A549 (cell line): ENCODE data around the gene RAB13. TPM values are rescaled to one million over a fixed set of nuclear protein-coding genes. Genes with fewer than 3 reads are reported as not detected.

ENCODE experiments used
- ATAC-seq, 2 experiments: fragments of 200-7000 bp in 1 of 2; fragments of >200 bp in 1 of 2; cut with Nextera tagmentation in 1 of 2; cut with Tn5 transposase in 1 of 2; 3 replicates each; pipeline versions ENCODE4 v1.8.0 to v1.9.1; 2018 to 2020; ENCODE audit warnings: mild to moderate bottlenecking in 1 of 2, moderate library complexity in 1 of 2
- CTCF ChIA-PET: fragments of 300-600 bp; sonication (Branson Sonifier 250); formaldehyde crosslinking; extraction: SDS; loops from one replicate; lab custom pipeline; 2021; ENCODE audit warnings: antibody characterized with exemption, inconsistent platforms; lab: Yijun Ruan, JAX
- POLR2A ChIA-PET: fragments of 350-600 bp; formaldehyde crosslinking; extraction: SDS; loops from one replicate; lab custom pipeline; 2021; ENCODE audit warnings: antibody characterized with exemption, inconsistent platforms; lab: Yijun Ruan, JAX
- DNase-seq, 2 experiments: peaks; one replicate each; pipeline versions ENCODE4 v3.0.0 to v3.0.0-alpha.2; 2011 to 2016; ENCODE audit warnings: low read depth in 1 of 2, low spot score in 1 of 2
- FAIRE-seq: peaks from 2 replicates; lab custom pipeline; 2011; peaks lifted over from hg19 to GRCh38; lab: Jason Lieb, UNC
- H3K27ac ChIP-seq, 2 experiments: fragments of >200 bp; sonication (Bioruptor Twin); formaldehyde crosslinking; 3 replicates each; pipeline ENCODE4 v1.5.1; 2016 to 2017
- H3K4me1 ChIP-seq: fragments of >200 bp; sonication (Bioruptor Twin); formaldehyde crosslinking; 3 replicates; pipeline ENCODE4 v1.6.1; 2016
- H3K4me2 ChIP-seq: fragments of >200 bp; sonication (Bioruptor Twin); formaldehyde crosslinking; 3 replicates; pipeline ENCODE4 v1.6.1; 2016
- H3K4me3 ChIP-seq: fragments of >200 bp; sonication (Bioruptor Twin); formaldehyde crosslinking; 3 replicates; pipeline ENCODE4 v1.5.1; 2016
- H3K9me3 ChIP-seq: fragments of >200 bp; sonication (Bioruptor Twin); formaldehyde crosslinking; 3 replicates; pipeline ENCODE4 v1.6.1; 2016
- CBX2 ChIP-seq: fragments of 200-600 bp; sonication (generic); IDR thresholded peaks from 2 replicates; pipeline ENCODE4 v1.6.1; 2016; ENCODE audit warnings: low read depth, mild to moderate bottlenecking, borderline replicate concordance
- CEBPB ChIP-seq, 2 experiments: fragments of >200 bp in 1 of 2; sonication (Bioruptor Twin) in 1 of 2; formaldehyde crosslinking in 1 of 2; IDR thresholded peaks; 2 replicates each; pipeline ENCODE4 v1.6.1; 2012 to 2016
- CHD4 ChIP-seq: fragments of 200-600 bp; sonication (generic); IDR thresholded peaks from 2 replicates; pipeline ENCODE4 v1.6.1; 2016; ENCODE audit warnings: antibody characterized with exemption, mild to moderate bottlenecking, borderline replicate concordance
- EP300 ChIP-seq, 2 experiments: fragments of >200 bp; sonication (Bioruptor Twin); formaldehyde crosslinking; IDR thresholded peaks; 2 replicates in 1 of 2; 3 replicates in 1 of 2; pipeline ENCODE4 v1.6.1; 2016 to 2017
- ESRRA ChIP-seq: fragments of 150-350 bp; IDR thresholded peaks from 2 replicates; pipeline ENCODE4 v1.6.1; 2014; ENCODE audit warnings: mild to moderate bottlenecking, low read length, borderline replicate concordance
- FOSL2 ChIP-seq, 2 experiments: fragments of 450-650 bp in 1 of 2; fragments of >200 bp in 1 of 2; sonication (Bioruptor Twin) in 1 of 2; formaldehyde crosslinking; IDR thresholded peaks; 2 replicates each; pipeline versions ENCODE4 v1.5.0 to v1.6.1; 2016 to 2020; ENCODE audit warnings: mild to moderate bottlenecking in 1 of 2, moderate library complexity in 1 of 2
- GATA3 ChIP-seq: IDR thresholded peaks from 2 replicates; pipeline ENCODE4 v1.6.1; 2012; ENCODE audit warnings: borderline replicate concordance
- HEYL ChIP-seq: fragments of 250-450 bp; sonication (Bioruptor Pico); IDR thresholded peaks from 2 replicates; pipeline ENCODE4 v1.8.0; 2021; ENCODE audit warnings: mild to moderate bottlenecking, moderate library complexity
- HOXA7 ChIP-seq: fragments of 250-450 bp; sonication (Bioruptor Pico); IDR thresholded peaks from 2 replicates; pipeline ENCODE4 v1.5.0; 2020; ENCODE audit warnings: mild to moderate bottlenecking, moderate library complexity
- HOXB13 ChIP-seq: fragments of 250-450 bp; sonication (Bioruptor Pico); IDR thresholded peaks from 2 replicates; pipeline ENCODE4 v1.5.0; 2020; ENCODE audit warnings: low read depth, mild to moderate bottlenecking, moderate library complexity
- JUN ChIP-seq, 2 experiments: fragments of >200 bp; sonication (Bioruptor Twin); formaldehyde crosslinking; IDR thresholded peaks; 2 replicates in 1 of 2; 3 replicates in 1 of 2; pipeline ENCODE4 v1.6.1; 2016 to 2017
- MAFK ChIP-seq: fragments of 450-650 bp; IDR thresholded peaks from 2 replicates; pipeline ENCODE4 v1.6.1; 2014; ENCODE audit not compliant: partially characterized antibody
- POLR2A ChIP-seq: IDR thresholded peaks from 2 replicates; pipeline ENCODE4 v1.6.1; 2012; ENCODE audit warnings: mild to moderate bottlenecking, low read length
- RARB ChIP-seq: fragments of 250-450 bp; sonication (Bioruptor Pico); IDR thresholded peaks from 2 replicates; pipeline ENCODE4 v1.8.0; 2021; ENCODE audit warnings: mild to moderate bottlenecking, moderate library complexity
- SMC3 ChIP-seq: fragments of >200 bp; sonication (Bioruptor Twin); formaldehyde crosslinking; IDR thresholded peaks from 3 replicates; pipeline ENCODE4 v1.6.1; 2018; ENCODE audit warnings: inconsistent platforms
- SREBF2 ChIP-seq: fragments of 450-650 bp; IDR thresholded peaks from 2 replicates; pipeline ENCODE4 v1.6.1; 2014; ENCODE audit warnings: mild to moderate bottlenecking, moderate library complexity
- TFCP2L1 ChIP-seq: fragments of 250-450 bp; sonication (Bioruptor Pico); IDR thresholded peaks from 2 replicates; pipeline ENCODE4 v1.5.0; 2021; ENCODE audit warnings: mild to moderate bottlenecking
- TP53 ChIP-seq: fragments of 250-450 bp; sonication (Bioruptor Pico); IDR thresholded peaks from 2 replicates; pipeline ENCODE4 v1.5.0; 2021; ENCODE audit warnings: mild to moderate bottlenecking, moderate library complexity
- ZC3H11A ChIP-seq: fragments of 450-650 bp; IDR thresholded peaks from 2 replicates; pipeline ENCODE4 v1.6.1; 2014; ENCODE audit warnings: antibody characterized with exemption, mild to moderate bottlenecking
- ZFP36 ChIP-seq: fragments of 450-650 bp; IDR thresholded peaks from 2 replicates; pipeline ENCODE4 v1.6.1; 2014; ENCODE audit warnings: borderline replicate concordance; ENCODE audit not compliant: partially characterized antibody
- ZNF302 ChIP-seq: fragments of 250-450 bp; sonication (Bioruptor Pico); IDR thresholded peaks from 2 replicates; pipeline ENCODE4 v1.9.0; 2021; ENCODE audit warnings: inconsistent platforms, mild to moderate bottlenecking, moderate library complexity
- ZSCAN20 ChIP-seq: fragments of 250-450 bp; sonication (Bioruptor Pico); IDR thresholded peaks from 2 replicates; pipeline ENCODE4 v1.8.0; 2022; ENCODE audit warnings: mild to moderate bottlenecking, moderate library complexity
- WGBS: methylation state at CpG from one replicate; pipeline ENCODE4 v1.1.6; 2017; ENCODE audit errors: missing lambda C conversion rate; 5-methylcytosine and 5-hydroxymethylcytosine counted together
- polyA plus RNA-seq, 4 experiments: library from polyadenylated mRNA; depleted of rRNA in 3 of 4; stranded (reverse); fragments of >200 nt; fragmentation: RNase III in 1 of 4; extraction: RNeasy Plus Mini Kit Qiagen cat#74134 plus additional on column Dnase treatment in 1 of 4; gene quantifications; 2 replicates in 3 of 4; 3 replicates in 1 of 4; pipeline ENCODE4 v1.2.3, GENCODE V29; 2011 to 2017
- TF ChIP-seq, protein P1 (sequence below): fragments of >200 bp; sonication (Bioruptor Twin); formaldehyde crosslinking; IDR thresholded peaks from 3 replicates; pipeline ENCODE4 v1.6.1; 2016
- TF ChIP-seq, protein P2 (sequence below): fragments of 250-450 bp; sonication (Bioruptor Pico); IDR thresholded peaks from 2 replicates; pipeline ENCODE4 v1.5.0; 2021; ENCODE audit warnings: mild to moderate bottlenecking, moderate library complexity, borderline replicate concordance
- TF ChIP-seq, protein P3 (sequence below): fragments of >200 bp; sonication (Bioruptor Twin); formaldehyde crosslinking; IDR thresholded peaks from 2 replicates; pipeline ENCODE4 v1.6.1; 2016
- TF ChIP-seq, protein P4 (sequence below): IDR thresholded peaks from 2 replicates; pipeline ENCODE4 v1.6.1; 2012
- TF ChIP-seq, protein P5 (sequence below): fragments of 250-450 bp; sonication (Bioruptor Pico); IDR thresholded peaks from 2 replicates; pipeline ENCODE4 v1.5.0; 2020; ENCODE audit warnings: low read depth, mild to moderate bottlenecking, moderate library complexity

Gene RAB13
- polyA plus RNA-seq, 2 of the 4 experiments (the other 2 are of a cell fraction) = 90.9 to 160 TPM

DNA sequence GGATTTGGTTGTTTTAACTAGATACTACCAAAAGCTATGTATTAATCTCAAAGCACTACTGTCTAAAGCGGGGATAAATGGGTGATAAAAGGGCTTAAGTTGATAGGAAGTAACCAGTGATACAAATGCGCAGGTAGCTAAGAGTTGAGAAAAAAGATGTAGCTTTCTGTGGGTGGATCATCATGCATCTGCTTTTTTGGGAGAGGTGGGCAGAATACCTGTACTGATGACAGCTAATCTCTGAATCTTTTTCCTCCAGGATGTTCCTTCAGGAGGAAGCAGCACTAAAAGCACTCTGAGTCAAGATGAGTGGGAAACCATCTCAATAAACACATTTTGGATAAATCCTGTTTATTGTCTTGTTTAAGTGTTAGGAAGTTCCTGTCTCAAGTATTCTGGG, 5.7 kb upstream of the RAB13 start:
- 70% methylated on average over 2 of the region's 2 CpGs for WGBS
- POLR2A ChIA-PET = interaction anchor here (1.1 to 2.0 kb wide), 4 partner anchors 14 to 358 kb away, joined by 4 to 52 read pairs (median 22); partner anchors contain the start of genes CHTOP, CREB3L4, DENND4B and JTB
- no peak for ATAC-seq

DNA sequence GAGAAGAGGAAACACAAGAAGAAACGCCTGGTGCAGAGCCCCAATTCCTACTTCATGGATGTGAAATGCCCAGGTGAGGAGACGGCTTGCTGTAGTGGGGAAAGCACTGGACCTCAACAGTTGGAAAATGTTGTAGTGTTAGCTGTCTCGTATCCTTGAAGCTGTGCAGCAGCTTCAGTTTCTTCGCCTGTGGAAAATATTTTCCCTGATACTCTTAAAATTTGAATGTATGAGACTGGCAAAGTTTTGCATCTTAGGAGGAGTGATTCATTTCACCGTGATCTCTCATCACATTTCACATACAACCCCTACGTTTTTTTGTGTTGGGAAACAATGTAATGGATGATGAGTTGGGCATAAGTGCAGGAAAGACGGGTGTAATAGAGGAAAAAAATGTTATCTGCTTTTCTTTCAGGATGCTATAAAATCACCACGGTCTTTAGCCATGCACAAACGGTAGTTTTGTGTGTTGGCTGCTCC, 5.1 kb upstream of the RAB13 start:
- H3K27ac ChIP-seq = peak overlapping the region; percentile 93 to 94
- ChIA-PET CTCF (interaction anchor here (0.6 to 1.1 kb wide), 4 partner anchors 14 to 274 kb away, joined by 3 read pairs; partner anchors contain the start of gene JTB), POLR2A (interaction anchor here (0.6 to 2.0 kb wide), 16 partner anchors 14 to 458 kb away, joined by 3 to 52 read pairs (median 5); partner anchors contain the start of genes CHTOP, CREB3L4, CRTC2 and DENND4B)
- H3K4me3 ChIP-seq = peak overlapping the region; percentile 73
- no peak for DNase-seq
- no peak for ATAC-seq
- H3K9me3 ChIP-seq = no peaks in the 10 kb centered on the region
- no peak for FAIRE-seq
- WGBS = under 1% methylated on average over 9 of the region's 9 CpGs
- peak overlapping the region; percentile 84 for H3K4me2 ChIP-seq
- no peak for TF ChIP-seq ZSCAN20 (CRISPR knock-in tag)
- TF ChIP-seq, protein P1, sequence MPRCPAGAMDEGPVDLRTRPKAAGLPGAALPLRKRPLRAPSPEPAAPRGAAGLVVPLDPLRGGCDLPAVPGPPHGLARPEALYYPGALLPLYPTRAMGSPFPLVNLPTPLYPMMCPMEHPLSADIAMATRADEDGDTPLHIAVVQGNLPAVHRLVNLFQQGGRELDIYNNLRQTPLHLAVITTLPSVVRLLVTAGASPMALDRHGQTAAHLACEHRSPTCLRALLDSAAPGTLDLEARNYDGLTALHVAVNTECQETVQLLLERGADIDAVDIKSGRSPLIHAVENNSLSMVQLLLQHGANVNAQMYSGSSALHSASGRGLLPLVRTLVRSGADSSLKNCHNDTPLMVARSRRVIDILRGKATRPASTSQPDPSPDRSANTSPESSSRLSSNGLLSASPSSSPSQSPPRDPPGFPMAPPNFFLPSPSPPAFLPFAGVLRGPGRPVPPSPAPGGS = no peak; the same call in 2 of the 3 replicates
- H3K4me1 ChIP-seq = peaks cover 14% of the 10 kb centered on the region; the same call in 2 of the 3 replicates

More for the DNA sequence above, 5.7 kb upstream of the RAB13 start:
- Histone ChIP-seq H3K4me1 (peaks cover 14% of the 10 kb centered on the region; the same call in 2 of the 3 replicates), H3K9me3 (no peaks in the 10 kb centered on the region), H3K4me2 (peak overlapping the region; percentile 84), H3K4me3 (peak overlapping the region; percentile 73), H3K27ac (peak overlapping the region; percentile 93 to 94; a peak in 5 of 6 replicates)
- no peak for DNase-seq
- FAIRE-seq = no peak
- TF ChIP-seq CHD4 (no peak), JUN (IDR thresholded peaks at IDR 0.05) (no peak), ESRRA (no peak), HOXA7 (peak; percentile 77)
- TF ChIP-seq, protein P2, sequence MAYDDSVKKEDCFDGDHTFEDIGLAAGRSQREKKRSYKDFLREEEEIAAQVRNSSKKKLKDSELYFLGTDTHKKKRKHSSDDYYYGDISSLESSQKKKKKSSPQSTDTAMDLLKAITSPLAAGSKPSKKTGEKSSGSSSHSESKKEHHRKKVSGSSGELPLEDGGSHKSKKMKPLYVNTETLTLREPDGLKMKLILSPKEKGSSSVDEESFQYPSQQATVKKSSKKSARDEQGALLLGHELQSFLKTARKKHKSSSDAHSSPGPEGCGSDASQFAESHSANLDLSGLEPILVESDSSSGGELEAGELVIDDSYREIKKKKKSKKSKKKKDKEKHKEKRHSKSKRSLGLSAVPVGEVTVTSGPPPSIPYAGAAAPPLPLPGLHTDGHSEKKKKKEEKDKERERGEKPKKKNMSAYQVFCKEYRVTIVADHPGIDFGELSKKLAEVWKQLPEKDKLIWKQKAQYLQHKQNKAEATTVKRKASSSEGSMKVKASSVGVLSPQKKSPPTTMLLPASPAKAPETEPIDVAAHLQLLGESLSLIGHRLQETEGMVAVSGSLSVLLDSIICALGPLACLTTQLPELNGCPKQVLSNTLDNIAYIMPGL (CRISPR knock-in tag) = no peak
- TF ChIP-seq, protein P3, sequence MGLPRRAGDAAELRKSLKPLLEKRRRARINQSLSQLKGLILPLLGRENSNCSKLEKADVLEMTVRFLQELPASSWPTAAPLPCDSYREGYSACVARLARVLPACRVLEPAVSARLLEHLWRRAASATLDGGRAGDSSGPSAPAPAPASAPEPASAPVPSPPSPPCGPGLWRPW = no peak
- CTCF ChIA-PET = interaction anchor here (0.6 to 1.0 kb wide), 4 partner anchors 15 to 420 kb away, joined by 3 to 4 read pairs (median 3); partner anchors contain the start of gene JTB

DNA sequence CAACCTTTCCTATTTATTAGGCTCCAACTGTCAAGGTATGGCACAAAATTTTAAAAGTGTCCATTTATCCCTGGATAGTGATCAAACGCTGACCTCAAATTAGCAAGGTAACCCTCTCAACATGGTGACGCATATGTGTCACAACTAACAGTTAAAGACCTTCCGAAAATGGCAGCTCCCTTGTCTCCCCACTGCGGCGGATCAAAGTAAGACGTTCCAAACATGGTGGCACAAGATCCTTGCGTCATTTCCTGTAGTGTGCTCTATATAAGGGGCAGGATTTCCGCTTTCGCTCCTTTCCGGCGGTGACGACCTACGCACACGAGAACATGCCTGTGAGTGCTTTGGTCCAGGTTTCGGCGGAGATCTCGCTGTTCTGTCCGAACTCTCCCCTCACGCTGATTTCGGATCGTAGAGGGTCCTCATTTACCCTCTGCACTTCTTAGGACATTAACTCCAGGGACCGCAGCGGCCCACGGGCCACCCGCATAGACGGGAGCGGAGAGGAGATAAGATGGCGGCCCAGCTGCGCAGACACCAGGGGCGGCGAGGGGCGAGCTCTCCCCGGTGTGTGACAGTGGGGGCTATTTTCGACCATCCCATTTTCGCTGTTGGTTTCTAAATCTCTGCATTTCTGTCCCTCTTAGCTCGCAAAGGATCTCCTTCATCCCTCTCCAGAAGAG, 4.5 kb upstream of the RAB13 start, which contains the start of gene RPS27:
RPS27 (plus strand) TSS at position 295 of the 683 bp plus-strand sequence; CDS start at position 330, 35 bp downstream.
- peak within 1 kb of the TSS; percentile 73 for H3K4me3 ChIP-seq
- WGBS = under 1% methylated on average over 24 of the region's 36 CpGs
- POLR2A ChIA-PET = interaction anchor here (0.5 to 2.0 kb wide), 67 partner anchors 9 to 633 kb away, joined by 3 to 52 read pairs (median 4); partner anchors contain the start of genes CHTOP, CREB3L4, CRTC2 and DENND4B
- DNase-seq (peak; percentile 97 to 99), FAIRE-seq (peak; percentile 70), ATAC-seq (peak; percentile 56 to 58)
- H3K9me3 ChIP-seq = no peaks in the 10 kb centered on the region
- CTCF ChIA-PET = interaction anchor here (0.6 to 1.3 kb wide), 7 partner anchors 14 to 638 kb away, joined by 3 to 4 read pairs (median 3); partner anchors contain the start of genes JTB and SLC39A1
- peak within 1 kb of the TSS; percentile 84 for H3K4me2 ChIP-seq
- H3K27ac ChIP-seq = peak within 1 kb of the TSS; percentile 93 to 94
- H3K4me1 ChIP-seq = peaks cover 14% of the 10 kb centered on the region; the same call in 2 of the 3 replicates
- TF ChIP-seq MAFK (no peak), ZC3H11A (no peak), CBX2 (no peak), RARB (CRISPR knock-in tag) (no peak), ESRRA (no peak), HEYL (CRISPR knock-in tag) (no peak), FOSL2 (IDR thresholded peaks at IDR 0.05) (no peak), FOSL2 (CRISPR knock-in tag; IDR thresholded peaks at IDR 0.05) (peak; percentile 69), ZNF302 (CRISPR knock-in tag) (no peak), GATA3 (peak; percentile 58), TP53 (CRISPR knock-in tag) (peak; percentile 80; the same call in 1 of the 2 replicates), SMC3 (no peak), HOXB13 (CRISPR knock-in tag) (no peak), TFCP2L1 (CRISPR knock-in tag) (0 out of 2 replicates have a peak, but pooled peaks have one; percentile 57), POLR2A (peak; percentile 100), ZFP36 (no peak), EP300 (IDR thresholded peaks at IDR 0.05) (no peak), CEBPB (IDR thresholded peaks at IDR 0.05) (peak in 1 of 2 experiments; percentile 67; a peak in 2 of 4 replicates), SREBF2 (no peak)
- TF ChIP-seq, protein P3 = no peak
- TF ChIP-seq, protein P4, sequence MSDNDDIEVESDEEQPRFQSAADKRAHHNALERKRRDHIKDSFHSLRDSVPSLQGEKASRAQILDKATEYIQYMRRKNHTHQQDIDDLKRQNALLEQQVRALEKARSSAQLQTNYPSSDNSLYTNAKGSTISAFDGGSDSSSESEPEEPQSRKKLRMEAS = peak; percentile 92
- TF ChIP-seq, protein P5, sequence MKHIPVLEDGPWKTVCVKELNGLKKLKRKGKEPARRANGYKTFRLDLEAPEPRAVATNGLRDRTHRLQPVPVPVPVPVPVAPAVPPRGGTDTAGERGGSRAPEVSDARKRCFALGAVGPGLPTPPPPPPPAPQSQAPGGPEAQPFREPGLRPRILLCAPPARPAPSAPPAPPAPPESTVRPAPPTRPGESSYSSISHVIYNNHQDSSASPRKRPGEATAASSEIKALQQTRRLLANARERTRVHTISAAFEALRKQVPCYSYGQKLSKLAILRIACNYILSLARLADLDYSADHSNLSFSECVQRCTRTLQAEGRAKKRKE (CRISPR knock-in tag) = no peak; the same call in 1 of the 2 replicates
